ENCODE measurements around the gene ZC3H12D.

Gene ZC3H12D

DNA sequence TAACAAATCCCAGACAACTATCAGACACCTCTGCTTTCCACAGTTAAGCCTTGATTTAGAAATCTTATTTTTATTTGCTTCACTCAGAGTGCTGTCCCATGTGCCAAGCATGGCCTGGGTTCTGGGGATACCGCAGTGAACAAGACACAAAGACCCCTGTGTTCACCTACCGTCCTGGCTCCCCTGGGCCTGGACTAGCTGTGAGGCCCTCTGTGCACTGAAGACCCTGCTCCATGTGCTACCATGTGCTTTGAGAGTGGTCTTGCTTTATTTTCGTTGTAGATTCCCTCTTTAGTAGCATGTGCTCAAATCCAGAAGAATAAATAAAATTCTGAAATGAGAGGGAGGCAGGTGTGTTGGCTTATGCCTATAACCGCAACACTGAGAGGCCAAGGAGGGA, 62.2 kb downstream of the ZC3H12D start:
- H2BK120ac ChIP-seq (ENCODE audit: low read depth, low read length): no peak overlapping the region
- H3K14ac ChIP-seq (ENCODE audit: low read length in 2 of 2): no peak overlapping the region
- H3K9ac ChIP-seq (ENCODE audit: low read length): no peak overlapping the region
- H3K4me2 ChIP-seq (ENCODE audit: low read length, poor library complexity, severe bottlenecking): no peak overlapping the region
- H3K36me3 ChIP-seq (ENCODE audit: control insufficient read depth in 1 of 2, insufficient read depth in 2 of 2, low read depth in 1 of 2, low read length in 2 of 2): no peaks in the 10 kb centered on the region
- H3K27me3 ChIP-seq (ENCODE audit: control insufficient read depth in 1 of 2, insufficient read depth in 1 of 2, low read length in 2 of 2): no peaks in the 10 kb centered on the region
- WGBS: 98% methylated on average over 4 of the region's 4 CpGs
- H4K8ac ChIP-seq (ENCODE audit: low read length): no peak overlapping the region
- no peak overlapping the region for H2AK5ac ChIP-seq (ENCODE audit: low read length, severe bottlenecking)
- no peak for DNase-seq
- peaks cover 7% of the 10 kb centered on the region for H3K4me1 ChIP-seq (ENCODE audit: control insufficient read depth, insufficient read depth, low read depth, low read length)
- no peak overlapping the region for H4K91ac ChIP-seq (ENCODE audit: low read length)
- no peak overlapping the region for H2BK5ac ChIP-seq (ENCODE audit: low read depth, low read length, poor library complexity, severe bottlenecking)
- H3K79me1 ChIP-seq (replicated peaks; ENCODE audit: low read length, poor library complexity, severe bottlenecking): no peaks in the 10 kb centered on the region
- H3K27ac ChIP-seq (ENCODE audit: low read length, poor library complexity, severe bottlenecking): no peak overlapping the region
- no peak overlapping the region for H2BK15ac ChIP-seq (ENCODE audit: low read depth, poor library complexity, severe bottlenecking)
- H3K9me3 ChIP-seq (ENCODE audit: control insufficient read depth, low read length): no peaks in the 10 kb centered on the region
- no peak overlapping the region for H3K23ac ChIP-seq (ENCODE audit: low read length in 2 of 2)
- H3K4ac ChIP-seq (ENCODE audit: low read depth in 1 of 2, low read length in 2 of 2): no peak overlapping the region
- H3K4me3 ChIP-seq (ENCODE audit: insufficient read depth in 1 of 2, low read depth in 1 of 2, low read length in 2 of 2): no peak overlapping the region
- no peak overlapping the region for H3K18ac ChIP-seq (ENCODE audit: low read depth in 1 of 2, low read length in 2 of 2)
- H2AFZ ChIP-seq (ENCODE audit: low read depth, low read length): no peak overlapping the region
- no peak overlapping the region for H2BK12ac ChIP-seq (ENCODE audit: low read length in 2 of 2)

DNA sequence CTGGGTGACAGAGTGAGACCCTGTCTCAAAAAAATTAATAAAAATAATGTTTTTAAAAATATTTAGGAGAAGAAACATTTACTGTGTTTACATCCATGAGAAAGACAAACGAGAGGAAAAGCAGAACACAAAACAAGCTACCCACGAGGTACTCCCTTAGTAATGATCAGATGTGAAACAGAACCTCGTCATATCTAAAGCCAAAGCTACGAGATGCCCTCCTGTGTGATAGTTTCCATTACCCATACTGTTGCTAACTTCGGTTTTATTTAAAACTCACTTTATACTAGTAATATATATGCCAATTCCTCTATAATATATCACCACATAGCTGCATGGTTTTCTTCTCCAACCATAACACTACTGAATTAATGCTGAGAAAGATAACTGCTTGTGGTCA, 63.7 kb downstream of the ZC3H12D start:
- Histone ChIP-seq H3K4me3 (ENCODE audit: insufficient read depth in 1 of 2, low read depth in 1 of 2, low read length in 2 of 2) (no peak overlapping the region), H3K23ac (ENCODE audit: low read length in 2 of 2) (no peak overlapping the region), H3K36me3 (ENCODE audit: control insufficient read depth in 1 of 2, insufficient read depth in 2 of 2, low read depth in 1 of 2, low read length in 2 of 2) (no peaks in the 10 kb centered on the region), H3K9ac (ENCODE audit: low read length) (no peak overlapping the region), H3K4ac (ENCODE audit: low read depth in 1 of 2, low read length in 2 of 2) (no peak overlapping the region), H3K14ac (ENCODE audit: low read length in 2 of 2) (no peak overlapping the region), H3K4me1 (ENCODE audit: control insufficient read depth, insufficient read depth, low read depth, low read length) (peaks cover 7% of the 10 kb centered on the region), H4K8ac (ENCODE audit: low read length) (no peak overlapping the region), H3K9me3 (ENCODE audit: control insufficient read depth, low read length) (no peaks in the 10 kb centered on the region), H3K27ac (ENCODE audit: low read length, poor library complexity, severe bottlenecking) (no peak overlapping the region), H3K79me1 (replicated peaks; ENCODE audit: low read length, poor library complexity, severe bottlenecking) (no peaks in the 10 kb centered on the region), H3K27me3 (ENCODE audit: control insufficient read depth in 1 of 2, insufficient read depth in 1 of 2, low read length in 2 of 2) (no peaks in the 10 kb centered on the region), H2AK5ac (ENCODE audit: low read length, severe bottlenecking) (no peak overlapping the region), H3K18ac (ENCODE audit: low read depth in 1 of 2, low read length in 2 of 2) (no peak overlapping the region), H2BK12ac (ENCODE audit: low read length in 2 of 2) (no peak overlapping the region), H2BK15ac (ENCODE audit: low read depth, poor library complexity, severe bottlenecking) (no peak overlapping the region), H2BK5ac (ENCODE audit: low read depth, low read length, poor library complexity, severe bottlenecking) (no peak overlapping the region), H2AFZ (ENCODE audit: low read depth, low read length) (no peak overlapping the region), H3K4me2 (ENCODE audit: low read length, poor library complexity, severe bottlenecking) (no peak overlapping the region), H2BK120ac (ENCODE audit: low read depth, low read length) (no peak overlapping the region), H4K91ac (ENCODE audit: low read length) (no peak overlapping the region)
- DNase-seq: no peak
- WGBS: 89% methylated on average over 5 of the region's 5 CpGs

DNA sequence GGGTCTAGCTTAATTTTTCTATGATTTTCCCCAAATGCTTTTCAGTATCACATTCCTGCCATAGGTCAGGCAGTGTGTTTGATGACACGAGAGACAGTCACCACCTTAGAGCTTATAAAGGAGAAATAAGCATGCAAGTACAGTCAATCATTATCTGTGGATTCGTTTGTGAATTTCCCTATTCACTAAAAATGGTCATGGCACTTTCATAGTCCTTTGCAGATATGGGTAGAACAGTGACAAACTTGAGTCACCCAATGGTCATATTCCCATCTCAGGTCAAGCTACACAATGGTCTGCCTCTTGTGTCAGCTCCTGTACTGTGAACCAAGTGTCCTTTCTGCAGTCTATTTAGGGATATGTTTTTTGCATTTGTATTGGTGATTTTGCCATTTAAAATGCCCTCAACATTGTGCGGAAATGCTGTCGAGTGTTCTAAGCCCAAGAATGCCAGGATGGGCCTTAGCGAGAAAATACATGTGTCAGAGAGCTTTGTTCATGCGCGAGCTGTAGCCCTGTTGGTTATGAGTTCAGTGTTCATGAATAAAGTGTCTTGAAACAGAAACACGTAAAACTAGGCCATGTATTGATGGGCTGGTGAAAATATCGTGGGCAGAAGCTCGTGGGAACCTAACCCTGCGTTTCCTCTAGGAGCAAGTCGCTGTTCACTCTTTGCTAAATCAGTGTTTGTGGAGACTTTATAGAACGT, 65.0 kb downstream of the ZC3H12D start:
- Histone ChIP-seq H2BK15ac (ENCODE audit: low read depth, poor library complexity, severe bottlenecking) (no peak overlapping the region), H3K23ac (ENCODE audit: low read length in 2 of 2) (no peak overlapping the region), H2BK12ac (ENCODE audit: low read length in 2 of 2) (no peak overlapping the region), H3K4me3 (ENCODE audit: insufficient read depth in 1 of 2, low read depth in 1 of 2, low read length in 2 of 2) (no peak overlapping the region), H3K18ac (ENCODE audit: low read depth in 1 of 2, low read length in 2 of 2) (no peak overlapping the region), H3K79me1 (replicated peaks; ENCODE audit: low read length, poor library complexity, severe bottlenecking) (no peaks in the 10 kb centered on the region), H4K91ac (ENCODE audit: low read length) (no peak overlapping the region), H2BK120ac (ENCODE audit: low read depth, low read length) (no peak overlapping the region), H3K4ac (ENCODE audit: low read depth in 1 of 2, low read length in 2 of 2) (no peak overlapping the region), H3K36me3 (ENCODE audit: control insufficient read depth in 1 of 2, insufficient read depth in 2 of 2, low read depth in 1 of 2, low read length in 2 of 2) (peaks cover 0 to 1% of the 10 kb centered on the region in 2 experiments), H2BK5ac (ENCODE audit: low read depth, low read length, poor library complexity, severe bottlenecking) (no peak overlapping the region), H3K27ac (ENCODE audit: low read length, poor library complexity, severe bottlenecking) (no peak overlapping the region), H3K4me1 (ENCODE audit: control insufficient read depth, insufficient read depth, low read depth, low read length) (peaks cover 5% of the 10 kb centered on the region), H3K27me3 (ENCODE audit: control insufficient read depth in 1 of 2, insufficient read depth in 1 of 2, low read length in 2 of 2) (no peaks in the 10 kb centered on the region), H2AFZ (ENCODE audit: low read depth, low read length) (no peak overlapping the region), H2AK5ac (ENCODE audit: low read length, severe bottlenecking) (no peak overlapping the region), H3K4me2 (ENCODE audit: low read length, poor library complexity, severe bottlenecking) (no peak overlapping the region), H3K14ac (ENCODE audit: low read length in 2 of 2) (no peak overlapping the region), H4K8ac (ENCODE audit: low read length) (no peak overlapping the region), H3K9me3 (ENCODE audit: control insufficient read depth, low read length) (no peaks in the 10 kb centered on the region), H3K9ac (ENCODE audit: low read length) (no peak overlapping the region)
- 93% methylated on average over 12 of the region's 13 CpGs for WGBS
- DNase-seq: no peak

DNA sequence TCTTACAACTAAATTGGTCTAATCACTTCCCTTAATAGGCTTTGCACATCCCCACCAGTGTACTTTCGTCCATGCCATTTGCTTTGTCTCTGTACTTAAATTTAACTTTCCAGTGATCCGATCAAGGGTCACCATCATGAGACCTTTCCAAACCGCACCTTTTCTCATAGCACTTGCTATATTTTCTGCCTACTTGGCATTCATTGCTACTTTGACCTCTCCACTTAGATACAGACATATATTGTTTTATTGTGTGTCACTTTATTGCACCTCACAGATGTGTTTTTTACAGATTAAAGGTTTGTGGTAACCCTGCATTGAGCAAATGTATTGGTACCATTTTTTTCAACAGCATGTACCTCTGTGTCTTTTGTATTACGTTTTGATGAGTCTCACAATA, 70.0 kb downstream of the ZC3H12D start:
- no peak overlapping the region for H2BK120ac ChIP-seq (ENCODE audit: low read depth, low read length)
- 100% methylated on average over 2 of the region's 4 CpGs for WGBS
- H2BK5ac ChIP-seq (ENCODE audit: low read depth, low read length, poor library complexity, severe bottlenecking): no peak overlapping the region
- H3K18ac ChIP-seq (ENCODE audit: low read depth in 1 of 2, low read length in 2 of 2): no peak overlapping the region
- H2AFZ ChIP-seq (ENCODE audit: low read depth, low read length): no peak overlapping the region
- no peaks in the 10 kb centered on the region for H3K27me3 ChIP-seq (ENCODE audit: control insufficient read depth in 1 of 2, insufficient read depth in 1 of 2, low read length in 2 of 2)
- H3K4me3 ChIP-seq (ENCODE audit: insufficient read depth in 1 of 2, low read depth in 1 of 2, low read length in 2 of 2): no peak overlapping the region
- peaks cover 1% of the 10 kb centered on the region for H3K79me1 ChIP-seq (replicated peaks; ENCODE audit: low read length, poor library complexity, severe bottlenecking)
- no peak overlapping the region for H2BK12ac ChIP-seq (ENCODE audit: low read length in 2 of 2)
- no peak overlapping the region for H3K27ac ChIP-seq (ENCODE audit: low read length, poor library complexity, severe bottlenecking)
- no peak overlapping the region for H3K14ac ChIP-seq (ENCODE audit: low read length in 2 of 2)
- no peaks in the 10 kb centered on the region for H3K4me1 ChIP-seq (ENCODE audit: control insufficient read depth, insufficient read depth, low read depth, low read length)
- no peaks in the 10 kb centered on the region for H3K9me3 ChIP-seq (ENCODE audit: control insufficient read depth, low read length)
- H3K9ac ChIP-seq (ENCODE audit: low read length): no peak overlapping the region
- no peak overlapping the region for H4K91ac ChIP-seq (ENCODE audit: low read length)
- H3K36me3 ChIP-seq (ENCODE audit: control insufficient read depth in 1 of 2, insufficient read depth in 2 of 2, low read depth in 1 of 2, low read length in 2 of 2): peaks cover 0 to 35% of the 10 kb centered on the region in 2 experiments
- H4K8ac ChIP-seq (ENCODE audit: low read length): no peak overlapping the region
- H2BK15ac ChIP-seq (ENCODE audit: low read depth, poor library complexity, severe bottlenecking): no peak overlapping the region
- no peak overlapping the region for H2AK5ac ChIP-seq (ENCODE audit: low read length, severe bottlenecking)
- DNase-seq: no peak
- H3K4ac ChIP-seq (ENCODE audit: low read depth in 1 of 2, low read length in 2 of 2): no peak overlapping the region
- no peak overlapping the region for H3K23ac ChIP-seq (ENCODE audit: low read length in 2 of 2)
- no peak overlapping the region for H3K4me2 ChIP-seq (ENCODE audit: low read length, poor library complexity, severe bottlenecking)

Data from mesenchymal stem cell (in vitro differentiated cells and primary cell).